Sciatic nerve (tissue), 2 donors: Measurements from ENCODE around the gene FYB2. TPM values are rescaled to one million over a fixed set of nuclear protein-coding genes. Genes with fewer than 3 reads are reported as not detected.

Source experiments
- ATAC-seq: fragments of 200-7000 bp; cut with Tn5 transposase; one replicate; pipeline ENCODE4 v1.9.1; 2020; ENCODE audit warnings: mild to moderate bottlenecking, moderate library complexity
- DNase-seq: peaks from one replicate; pipeline ENCODE4 v3.0.0-alpha.2; 2020; ENCODE audit warnings: low spot score
- intact Hi-C: fragments of 100-400 bp; cut with DNase I; formaldehyde crosslinking; loops from one replicate; pipeline ENCODE4 v1.14.2; 2022
- total RNA-seq: library from RNA; stranded (reverse); fragmentation: NEBNext Ultra II Directional; extraction: Animal tissue kit (Norgen Biotek cat#: 25700); gene quantifications from one replicate; pipeline ENCODE4 v1.2.1, GENCODE V29; 2021
- donor health status: DM: no; HTN: no; CAD: no.
- donor health status: DM: no; HTN: no; CAD: no.

FYB2 gene, protein sequence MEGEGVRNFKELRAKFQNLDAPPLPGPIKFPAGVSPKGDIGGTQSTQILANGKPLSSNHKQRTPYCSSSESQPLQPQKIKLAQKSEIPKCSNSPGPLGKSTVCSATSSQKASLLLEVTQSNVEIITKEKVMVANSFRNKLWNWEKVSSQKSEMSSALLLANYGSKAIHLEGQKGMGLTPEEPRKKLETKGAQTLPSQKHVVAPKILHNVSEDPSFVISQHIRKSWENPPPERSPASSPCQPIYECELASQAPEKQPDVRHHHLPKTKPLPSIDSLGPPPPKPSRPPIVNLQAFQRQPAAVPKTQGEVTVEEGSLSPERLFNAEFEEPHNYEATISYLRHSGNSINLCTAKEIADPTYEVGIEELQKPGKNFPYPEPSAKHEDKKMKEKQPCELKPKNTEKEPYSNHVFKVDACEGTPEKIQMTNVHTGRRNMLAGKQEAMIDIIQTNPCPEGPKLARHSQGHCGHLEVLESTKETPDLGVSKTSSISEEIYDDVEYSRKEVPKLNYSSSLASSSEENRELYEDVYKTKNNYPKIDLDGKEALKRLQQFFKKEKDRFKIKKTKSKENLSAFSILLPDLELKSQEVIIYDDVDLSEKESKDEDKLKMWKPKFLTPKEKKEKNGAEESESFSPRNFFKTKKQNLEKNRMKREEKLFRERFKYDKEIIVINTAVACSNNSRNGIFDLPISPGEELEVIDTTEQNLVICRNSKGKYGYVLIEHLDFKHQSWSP
- total RNA-seq = not detected

DNA sequence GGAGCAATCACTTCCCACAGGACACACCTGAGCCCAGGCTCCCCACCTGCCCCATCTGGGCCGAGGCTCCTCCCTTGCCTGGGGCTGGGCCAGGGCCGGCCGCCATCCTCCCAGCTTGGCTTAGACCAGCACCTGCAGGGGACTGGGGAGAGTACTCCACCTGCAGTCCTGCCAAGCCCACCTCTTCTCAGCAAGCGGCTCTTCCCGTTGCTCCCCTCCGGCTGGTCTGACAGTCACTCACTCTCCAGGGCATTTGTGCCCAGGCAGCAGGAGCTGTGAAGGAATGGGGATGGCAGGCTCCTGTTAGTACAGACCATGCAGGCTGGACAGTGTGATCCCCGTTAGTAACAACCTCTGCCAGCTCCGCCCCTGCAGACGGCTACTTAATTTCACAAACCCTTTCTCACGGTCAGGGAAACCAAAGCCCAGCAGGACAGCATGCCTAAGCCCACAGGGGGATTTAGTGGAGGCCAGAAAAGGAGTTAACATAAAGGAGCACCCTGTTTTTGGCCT lies at the start of gene FYB2:
Gene FYB2 (minus strand): TSS at position 18 of the 513 bp plus-strand sequence. CDS start 114 bp downstream, outside the sequence.
- no peak for ATAC-seq
- DNase-seq = no peak
- intact Hi-C loops = no loop called here

GRCh38 chr1:56868761-56869160 lies 49.6 kb upstream of the FYB2 start:
- intact Hi-C loops = no loop called here
- ATAC-seq (no peak), DNase-seq (no peak)

DNA sequence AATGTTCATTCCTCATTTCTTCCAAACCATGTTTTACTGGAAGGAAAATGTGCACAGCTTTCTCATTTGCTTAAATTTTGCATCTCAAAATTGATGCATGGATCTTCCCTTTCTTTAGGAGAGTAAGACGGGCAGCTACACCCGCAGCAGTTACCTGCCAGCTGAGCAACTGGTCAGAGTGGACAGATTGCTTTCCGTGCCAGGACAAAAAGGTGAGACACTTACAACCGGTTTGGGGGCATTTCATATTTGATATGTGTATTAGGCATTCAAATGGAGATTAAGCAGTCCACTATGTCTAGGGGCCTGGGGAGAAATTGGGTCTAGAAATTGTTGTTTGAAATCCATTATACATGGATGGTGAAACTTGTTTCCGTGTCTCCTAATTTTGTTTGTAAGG lies 48.3 kb upstream of the FYB2 start:
- ATAC-seq (no peak), DNase-seq (no peak)
- intact Hi-C loops = no loop called here

DNA sequence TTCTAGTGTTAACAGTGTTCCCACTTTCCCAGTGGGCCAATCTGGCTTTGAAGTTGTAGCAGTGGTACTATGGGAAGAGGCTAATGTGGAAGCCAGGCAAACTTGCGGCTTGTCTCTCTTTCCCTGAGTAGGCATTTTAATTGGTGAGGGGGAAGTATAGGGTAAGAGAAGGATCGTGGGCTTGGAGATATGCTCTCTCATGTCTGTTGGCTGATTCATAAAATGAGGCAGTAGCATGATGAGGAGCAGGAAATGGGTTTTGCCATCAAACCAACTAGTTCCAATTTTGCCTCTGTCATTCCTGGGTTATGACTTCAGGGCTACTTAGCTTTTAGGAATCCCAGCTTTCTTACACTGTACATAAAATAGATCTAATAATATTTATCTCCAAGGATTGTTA lies 47.5 kb upstream of the FYB2 start:
- intact Hi-C loops = no loop called here
- ATAC-seq (no peak), DNase-seq (no peak)

- DNase-seq (no peak), ATAC-seq (no peak)
- intact Hi-C loops = no loop called here
Observed at GRCh38 chr1:56864430-56864829, 45.2 kb upstream of the FYB2 start.

GRCh38 chr1:56863265-56863992 lies 44.2 kb upstream of the FYB2 start:
- ATAC-seq = no peak
- intact Hi-C loops = no loop called here

DNA sequence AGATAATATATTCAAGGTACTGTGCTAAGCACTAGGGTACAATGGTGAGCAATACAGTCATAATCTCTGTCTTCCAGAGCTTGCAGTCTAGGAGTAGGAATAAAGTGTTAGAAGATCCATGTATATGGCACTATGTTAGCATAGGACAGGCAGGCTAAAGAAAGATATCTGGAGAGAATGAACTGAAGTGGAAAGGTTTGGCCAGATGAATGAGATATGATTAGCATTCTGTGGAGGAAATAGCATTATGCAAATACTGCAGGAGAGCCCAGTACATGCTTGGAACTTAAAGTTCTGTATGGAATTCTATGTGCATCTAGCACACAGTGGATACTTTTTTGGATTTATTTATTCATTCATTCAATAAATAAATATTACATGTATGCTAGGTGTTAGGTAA lies 40.1 kb upstream of the FYB2 start:
- no peak for ATAC-seq
- intact Hi-C loops = no loop called here
- DNase-seq = no peak

More at GRCh38 chr1:56863265-56863992, 44.2 kb upstream of the FYB2 start:
- no peak for DNase-seq

GRCh38 chr1:56856186-56856585 lies 37.0 kb upstream of the FYB2 start:
- ATAC-seq (no peak), DNase-seq (no peak)
- intact Hi-C loops = no loop called here

GRCh38 chr1:56855190-56855589 lies 36.0 kb upstream of the FYB2 start:
- intact Hi-C loops = no loop called here
- DNase-seq = no peak
- no peak for ATAC-seq

- intact Hi-C loops = no loop called here
- DNase-seq (no peak), ATAC-seq (no peak)
Observed at GRCh38 chr1:56854521-56855099, 35.4 kb upstream of the FYB2 start, which contains the start of gene C8A. TSS of gene C8A (plus strand) at chr1:56854797. CDS start at chr1:56854902, 105 bp downstream.

GRCh38 chr1:56852476-56852875 lies 33.3 kb upstream of the FYB2 start:
- DNase-seq (no peak), ATAC-seq (no peak)
- intact Hi-C loops = no loop called here

DNA sequence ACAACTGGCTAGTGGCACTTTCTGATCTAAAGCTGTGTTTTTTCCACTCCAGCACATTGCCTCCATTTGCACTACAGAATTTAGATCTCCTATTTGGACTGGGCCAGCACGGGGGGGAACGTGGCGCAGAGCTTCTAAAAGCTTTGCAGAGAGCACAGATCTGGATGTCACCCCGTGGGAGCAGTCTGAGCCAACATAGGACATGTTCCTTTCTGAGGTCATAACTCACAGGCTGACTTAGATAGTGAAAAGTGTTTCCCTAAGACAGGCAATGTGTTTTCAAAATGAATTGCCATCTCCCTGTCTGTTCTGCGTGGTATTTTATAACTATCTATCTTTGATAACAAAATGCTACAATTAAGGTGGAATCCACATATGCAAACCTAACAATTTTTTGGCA lies 31.7 kb upstream of the FYB2 start:
- ATAC-seq = no peak
- DNase-seq = no peak
- intact Hi-C loops = no loop called here

DNA sequence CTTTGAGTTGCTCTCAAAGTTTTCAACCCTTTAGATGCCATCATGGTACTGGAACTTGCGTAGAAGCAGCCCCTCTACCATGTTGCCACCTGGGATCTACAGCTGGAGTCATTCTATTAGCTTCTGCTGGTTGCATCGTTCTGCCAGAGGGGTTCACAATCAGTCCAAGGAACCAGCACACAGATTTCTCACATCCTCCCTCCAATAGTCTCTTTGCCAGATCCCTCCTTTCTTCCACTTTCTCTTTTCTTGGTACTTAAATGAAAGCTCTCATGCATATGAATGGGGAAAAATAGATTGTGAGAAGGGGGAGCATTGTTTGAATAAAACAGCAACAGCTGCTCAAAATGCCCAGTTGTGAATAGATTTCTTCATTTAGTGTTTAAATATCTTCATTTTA lies 31.2 kb upstream of the FYB2 start:
- DNase-seq = no peak
- intact Hi-C loops = no loop called here
- no peak for ATAC-seq

DNA sequence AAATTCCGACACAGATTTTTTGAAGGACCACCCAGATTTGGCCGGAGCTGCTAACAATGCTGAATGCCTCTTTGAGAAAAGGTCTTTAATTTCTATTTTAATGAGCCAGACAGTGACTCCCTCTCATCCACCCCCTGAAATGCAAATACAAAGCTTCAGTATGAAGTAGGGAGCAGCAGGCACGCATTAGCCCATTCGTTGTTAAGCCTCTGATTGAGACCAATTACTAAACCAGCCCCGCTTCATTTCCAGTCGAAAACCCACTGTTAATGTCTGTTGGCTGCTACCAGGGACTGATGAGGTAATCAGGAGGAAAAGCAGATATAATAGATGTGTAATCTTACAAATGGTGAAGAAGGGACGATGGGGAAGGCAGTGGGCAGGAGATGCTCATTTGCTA lies 30.5 kb upstream of the FYB2 start:
- DNase-seq (no peak), ATAC-seq (no peak)
- intact Hi-C loops = no loop called here

DNA sequence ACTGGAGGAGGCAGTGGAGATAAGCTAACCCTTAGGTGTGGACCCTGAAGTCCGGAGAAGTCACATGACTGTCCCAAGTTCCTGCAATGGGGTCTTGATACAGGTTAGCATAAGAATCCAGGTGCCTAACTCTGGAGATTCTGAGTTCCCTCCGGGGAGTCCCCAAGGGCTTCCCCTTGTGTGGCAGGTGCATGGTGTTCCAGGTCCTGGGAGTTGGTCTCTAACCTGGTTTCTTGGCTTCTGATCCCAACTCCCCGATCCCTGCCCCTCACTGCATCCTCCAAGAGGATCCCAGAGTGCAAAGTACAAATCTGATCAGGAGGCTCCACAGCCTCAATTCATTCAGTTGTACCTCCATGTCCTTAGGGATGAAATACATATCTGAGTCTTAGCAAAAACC lies 26.1 kb upstream of the FYB2 start:
- intact Hi-C loops = no loop called here
- ATAC-seq (no peak), DNase-seq (no peak)

- ATAC-seq (no peak), DNase-seq (no peak)
- intact Hi-C loops = no loop called here
Observed at GRCh38 chr1:56844545-56845136, 25.4 kb upstream of the FYB2 start.

DNA sequence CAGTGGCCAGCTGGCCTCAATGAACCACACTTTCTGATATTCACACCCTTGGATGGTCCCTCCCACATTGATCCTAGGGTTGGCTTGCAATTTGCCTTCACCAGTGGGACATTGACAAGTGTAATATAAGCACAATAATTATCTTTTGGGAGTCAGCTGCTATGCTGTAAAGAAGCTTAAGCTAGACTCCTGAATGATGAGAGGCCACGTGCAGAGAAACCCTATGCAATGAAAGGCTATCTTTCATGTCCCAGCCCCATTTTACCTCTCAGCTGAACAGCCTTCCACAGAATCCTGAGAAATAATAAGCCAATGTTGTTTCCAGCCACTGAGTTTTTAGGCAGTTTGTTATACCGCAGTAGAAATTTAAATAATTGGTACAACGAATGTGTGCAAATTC lies 24.3 kb upstream of the FYB2 start:
- DNase-seq (no peak), ATAC-seq (no peak)
- intact Hi-C loops = no loop called here

- ATAC-seq (no peak), DNase-seq (no peak)
- intact Hi-C loops = loop anchor here (10.0 kb wide), 1 partner anchor 1206 kb away; no protein-coding TSS in a partner anchor
Observed at GRCh38 chr1:56838759-56839158, 19.6 kb upstream of the FYB2 start.
